Muscle of back (tissue), 11 donors: ENCODE measurements around the gene ZNF280B. TPM values are rescaled to one million over a fixed set of nuclear protein-coding genes. Genes with fewer than 3 reads are reported as not detected.
"Not testable (repeated sequence)": the region's sequence is repeated elsewhere in the genome, so short reads cannot be mapped to it uniquely, and the experiment has no call there.

ENCODE experiments used
- DNase-seq, 3 donors: peaks; one replicate each; pipeline versions ENCODE4 v3.0.0 to v3.0.0-alpha.2; 2013
- polyA plus RNA-seq, 10 donors: library from polyadenylated mRNA; unstranded; fragments of 120-200 nt; gene quantifications; one replicate each; pipeline ENCODE4 v1.2.1, GENCODE V29; 2013; ENCODE audit not compliant: insufficient read length in 10 of 10

Gene ZNF280B
- polyA plus RNA-seq, 10 donors = 3.2 to 12.5 (median 4.9) TPM

GRCh38 chr22:22509912-22510311, 1.4 kb upstream of the ZNF280B start:
- not testable (repeated sequence) for DNase-seq

- DNase-seq = no peak
Measured at GRCh38 chr22:22507743-22508273, 734 bp downstream of the ZNF280B start.

- DNase-seq = no peak
Measured at GRCh38 chr22:22506736-22507135, 1.8 kb downstream of the ZNF280B start.

GRCh38 chr22:22498267-22498666, 10.3 kb downstream of the ZNF280B start:
- DNase-seq = no peak

GRCh38 chr22:22491589-22491988, 17.0 kb downstream of the ZNF280B start:
- DNase-seq = not testable (repeated sequence)

- no peak for DNase-seq
Measured at GRCh38 chr22:22488736-22489135, 19.8 kb downstream of the ZNF280B start.

GRCh38 chr22:22487869-22488597, 20.5 kb downstream of the ZNF280B start:
- peak in 1 of 3 donors; percentile 10 for DNase-seq

GRCh38 chr22:22487059-22487458, 21.5 kb downstream of the ZNF280B start:
- no peak for DNase-seq

- DNase-seq = no peak
Measured at GRCh38 chr22:22486132-22486899, 22.2 kb downstream of the ZNF280B start.

GRCh38 chr22:22485524-22485923, 23.0 kb downstream of the ZNF280B start:
- DNase-seq = no peak

GRCh38 chr22:22484023-22484422, 24.5 kb downstream of the ZNF280B start:
- no peak for DNase-seq

GRCh38 chr22:22480940-22481339, 27.6 kb downstream of the ZNF280B start:
- DNase-seq = no peak

GRCh38 chr22:22479999-22480532, 28.5 kb downstream of the ZNF280B start:
- DNase-seq = peak in 1 of 3 donors; percentile 7

- DNase-seq = no peak
Measured at GRCh38 chr22:22479116-22479515, 29.4 kb downstream of the ZNF280B start.

- DNase-seq = no peak
Measured at GRCh38 chr22:22478470-22478869, 30.1 kb downstream of the ZNF280B start.

GRCh38 chr22:22474733-22475132, 33.8 kb downstream of the ZNF280B start:
- no peak for DNase-seq

- not testable (repeated sequence) for DNase-seq
Measured at GRCh38 chr22:22471104-22471503, 37.4 kb downstream of the ZNF280B start.

GRCh38 chr22:22469527-22469926, 39.0 kb downstream of the ZNF280B start:
- no peak for DNase-seq

- not testable (repeated sequence) for DNase-seq
Measured at GRCh38 chr22:22468794-22469469, 39.6 kb downstream of the ZNF280B start.

GRCh38 chr22:22467112-22467511, 41.4 kb downstream of the ZNF280B start:
- DNase-seq = no peak

GRCh38 chr22:22465782-22466181, 42.8 kb downstream of the ZNF280B start:
- no peak for DNase-seq

GRCh38 chr22:22465094-22465602, 43.4 kb downstream of the ZNF280B start:
- DNase-seq = no peak
